Neural progenitor cell (in vitro differentiated cells): Measurements from ENCODE around the gene RUSF1. TPM values are rescaled to one million over a fixed set of nuclear protein-coding genes. Genes with fewer than 3 reads are reported as not detected.
A peak's percentile ranks its signal among the peaks of the same experiment; 100 is the strongest.

Experiments used
- DNase-seq: peaks from one replicate; pipeline ENCODE4 v3.0.0-alpha.2; 2016; ENCODE audit warnings: low spot score
- H2AFZ ChIP-seq: fragments of 200-600 bp; sonication (generic); replicated peaks from 2 replicates; pipeline ENCODE4 v1.6.1; 2016; ENCODE audit warnings: antibody characterized with exemption
- H3F3A ChIP-seq: fragments of 200-600 bp; sonication (generic); 2 replicates; pipeline ENCODE4 v1.6.1; 2016; ENCODE audit warnings: antibody characterized with exemption, low read depth
- H3K27ac ChIP-seq: fragments of 200-600 bp; sonication (generic); 2 replicates; pipeline ENCODE4 v1.5.1; 2016; ENCODE audit warnings: mild to moderate bottlenecking
- H3K27me3 ChIP-seq: fragments of 200-600 bp; sonication (generic); 2 replicates; pipeline ENCODE4 v1.6.1; 2016; ENCODE audit warnings: mild to moderate bottlenecking, moderate library complexity
- H3K36me3 ChIP-seq: fragments of 200-600 bp; sonication (generic); 2 replicates; pipeline ENCODE4 v1.5.1; 2016
- H3K4me1 ChIP-seq: fragments of 200-600 bp; sonication (generic); 2 replicates; pipeline ENCODE4 v1.6.1; 2016; ENCODE audit warnings: mixed run types
- H3K4me2 ChIP-seq: fragments of 200-600 bp; sonication (generic); 2 replicates; pipeline ENCODE4 v1.6.1; 2016
- H3K4me3 ChIP-seq: fragments of 200-600 bp; sonication (generic); 2 replicates; pipeline ENCODE4 v1.5.1; 2016
- H3K79me2 ChIP-seq: fragments of 200-600 bp; sonication (generic); 2 replicates; pipeline ENCODE4 v1.6.1; 2016; ENCODE audit warnings: low read depth
- H3K9ac ChIP-seq: fragments of 200-600 bp; sonication (generic); 2 replicates; pipeline ENCODE4 v1.6.1; 2016
- H3K9me3 ChIP-seq: fragments of 200-600 bp; sonication (generic); 2 replicates; pipeline ENCODE4 v1.5.1; 2016; ENCODE audit warnings: low read depth
- H4K20me1 ChIP-seq: fragments of 200-600 bp; sonication (generic); 2 replicates; pipeline ENCODE4 v1.6.1; 2016; ENCODE audit warnings: low read depth
- H3K27ac Mint-ChIP-seq: 3 replicates; pipeline ENCODE4 v1.8.0; 2021; ENCODE audit warnings: mixed read lengths
- H3K27me3 Mint-ChIP-seq: 2 replicates; pipeline ENCODE4 v1.8.0; 2022; ENCODE audit warnings: low read depth, mild to moderate bottlenecking, inconsistent platforms, moderate library complexity, mixed read lengths; ENCODE audit not compliant: insufficient read depth
- H3K36me3 Mint-ChIP-seq: 3 replicates; pipeline ENCODE4 v1.8.0; 2021; ENCODE audit warnings: mixed read lengths
- H3K4me1 Mint-ChIP-seq: 3 replicates; pipeline ENCODE4 v1.8.0; 2021; ENCODE audit warnings: mixed read lengths
- H3K4me3 Mint-ChIP-seq: 3 replicates; pipeline ENCODE4 v1.8.0; 2021; ENCODE audit warnings: mild to moderate bottlenecking, moderate library complexity, mixed read lengths
- H3K9me3 Mint-ChIP-seq: 3 replicates; pipeline ENCODE4 v1.8.0; 2020; ENCODE audit warnings: mixed read lengths
- EZH2 ChIP-seq: fragments of 200-600 bp; sonication (generic); IDR thresholded peaks from 2 replicates; pipeline ENCODE4 v1.6.1; 2017; ENCODE audit warnings: antibody characterized with exemption, mild to moderate bottlenecking, moderate library complexity
- EZH2phosphoT487 ChIP-seq: fragments of 200-600 bp; sonication (generic); IDR thresholded peaks from 2 replicates; pipeline ENCODE4 v1.6.1; 2017; ENCODE audit warnings: antibody characterized with exemption
- total RNA-seq: library from RNA; depleted of rRNA; stranded (reverse); fragments of >200 nt; gene quantifications from 2 replicates; pipeline ENCODE4 v1.2.3, GENCODE V29; 2015; ENCODE audit warnings: low replicate concordance
- TF ChIP-seq, protein P1 (sequence below): fragments of 200-600 bp; sonication (generic); IDR thresholded peaks from 2 replicates; pipeline ENCODE4 v1.5.1; 2017; ENCODE audit warnings: antibody characterized with exemption, mild to moderate bottlenecking

The RUSF1 gene
- total RNA-seq, 1 donor from 2014 or later = 11.5 TPM

DNA sequence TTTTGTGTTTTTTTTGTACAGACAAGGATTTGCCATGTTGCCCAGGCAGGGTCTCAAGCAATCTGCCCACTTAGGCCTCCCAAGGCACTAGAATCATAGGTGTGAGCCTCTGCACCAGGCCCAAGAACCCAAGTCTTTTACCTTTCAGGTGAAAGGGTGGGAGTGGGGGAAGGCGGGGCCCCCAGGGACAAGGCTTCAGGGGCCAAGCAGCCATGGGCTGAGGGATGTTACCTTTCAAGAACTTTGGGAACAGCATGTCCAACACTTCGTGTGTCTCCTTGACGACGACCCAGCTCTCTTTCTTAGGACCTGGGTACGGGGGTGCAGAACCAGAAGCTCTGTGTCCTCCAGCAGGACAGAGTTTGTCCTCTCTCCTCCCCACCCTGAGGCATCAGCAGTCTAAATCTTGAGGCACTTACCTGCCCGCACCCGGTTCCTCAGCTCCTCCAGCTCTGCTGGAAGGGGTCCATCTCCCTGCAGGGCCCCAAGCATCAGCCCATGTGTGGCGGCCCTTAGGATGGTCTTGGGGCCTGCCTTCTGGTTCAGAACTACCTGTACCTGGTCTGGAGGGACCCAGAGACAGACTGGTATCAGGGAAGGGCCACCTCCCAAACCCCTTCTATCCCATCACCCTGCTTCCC lies 16.3 kb downstream of the RUSF1 start:
- H3K9me3 Mint-ChIP-seq = peaks cover 3% of the 10 kb centered on the region
- Histone ChIP-seq H3K9me3 (no peaks in the 10 kb centered on the region), H3K4me2 (no peak overlapping the region), H4K20me1 (peaks cover 22% of the 10 kb centered on the region), H3K27ac (no peak overlapping the region), H2AFZ (no peak overlapping the region), H3K4me3 (no peak overlapping the region), H3F3A (no peaks in the 10 kb centered on the region), H3K27me3 (peaks cover 30% of the 10 kb centered on the region), H3K79me2 (no peaks in the 10 kb centered on the region), H3K9ac (no peak overlapping the region), H3K4me1 (peaks cover 5% of the 10 kb centered on the region), H3K36me3 (no peaks in the 10 kb centered on the region)
- TF ChIP-seq, protein P1, sequence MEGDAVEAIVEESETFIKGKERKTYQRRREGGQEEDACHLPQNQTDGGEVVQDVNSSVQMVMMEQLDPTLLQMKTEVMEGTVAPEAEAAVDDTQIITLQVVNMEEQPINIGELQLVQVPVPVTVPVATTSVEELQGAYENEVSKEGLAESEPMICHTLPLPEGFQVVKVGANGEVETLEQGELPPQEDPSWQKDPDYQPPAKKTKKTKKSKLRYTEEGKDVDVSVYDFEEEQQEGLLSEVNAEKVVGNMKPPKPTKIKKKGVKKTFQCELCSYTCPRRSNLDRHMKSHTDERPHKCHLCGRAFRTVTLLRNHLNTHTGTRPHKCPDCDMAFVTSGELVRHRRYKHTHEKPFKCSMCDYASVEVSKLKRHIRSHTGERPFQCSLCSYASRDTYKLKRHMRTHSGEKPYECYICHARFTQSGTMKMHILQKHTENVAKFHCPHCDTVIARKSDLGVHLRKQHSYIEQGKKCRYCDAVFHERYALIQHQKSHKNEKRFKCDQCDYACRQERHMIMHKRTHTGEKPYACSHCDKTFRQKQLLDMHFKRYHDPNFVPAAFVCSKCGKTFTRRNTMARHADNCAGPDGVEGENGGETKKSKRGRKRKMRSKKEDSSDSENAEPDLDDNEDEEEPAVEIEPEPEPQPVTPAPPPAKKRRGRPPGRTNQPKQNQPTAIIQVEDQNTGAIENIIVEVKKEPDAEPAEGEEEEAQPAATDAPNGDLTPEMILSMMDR = no peak
- TF ChIP-seq EZH2 = no peak
- TF ChIP-seq EZH2phosphoT487 = no peak
- no peaks in the 10 kb centered on the region for H3K4me1 Mint-ChIP-seq
- peaks cover 15% of the 10 kb centered on the region for H3K36me3 Mint-ChIP-seq
- no peak for DNase-seq
- no peak overlapping the region for H3K27ac Mint-ChIP-seq
- peaks cover 15% of the 10 kb centered on the region for H3K27me3 Mint-ChIP-seq
- H3K4me3 Mint-ChIP-seq = no peak overlapping the region

DNA sequence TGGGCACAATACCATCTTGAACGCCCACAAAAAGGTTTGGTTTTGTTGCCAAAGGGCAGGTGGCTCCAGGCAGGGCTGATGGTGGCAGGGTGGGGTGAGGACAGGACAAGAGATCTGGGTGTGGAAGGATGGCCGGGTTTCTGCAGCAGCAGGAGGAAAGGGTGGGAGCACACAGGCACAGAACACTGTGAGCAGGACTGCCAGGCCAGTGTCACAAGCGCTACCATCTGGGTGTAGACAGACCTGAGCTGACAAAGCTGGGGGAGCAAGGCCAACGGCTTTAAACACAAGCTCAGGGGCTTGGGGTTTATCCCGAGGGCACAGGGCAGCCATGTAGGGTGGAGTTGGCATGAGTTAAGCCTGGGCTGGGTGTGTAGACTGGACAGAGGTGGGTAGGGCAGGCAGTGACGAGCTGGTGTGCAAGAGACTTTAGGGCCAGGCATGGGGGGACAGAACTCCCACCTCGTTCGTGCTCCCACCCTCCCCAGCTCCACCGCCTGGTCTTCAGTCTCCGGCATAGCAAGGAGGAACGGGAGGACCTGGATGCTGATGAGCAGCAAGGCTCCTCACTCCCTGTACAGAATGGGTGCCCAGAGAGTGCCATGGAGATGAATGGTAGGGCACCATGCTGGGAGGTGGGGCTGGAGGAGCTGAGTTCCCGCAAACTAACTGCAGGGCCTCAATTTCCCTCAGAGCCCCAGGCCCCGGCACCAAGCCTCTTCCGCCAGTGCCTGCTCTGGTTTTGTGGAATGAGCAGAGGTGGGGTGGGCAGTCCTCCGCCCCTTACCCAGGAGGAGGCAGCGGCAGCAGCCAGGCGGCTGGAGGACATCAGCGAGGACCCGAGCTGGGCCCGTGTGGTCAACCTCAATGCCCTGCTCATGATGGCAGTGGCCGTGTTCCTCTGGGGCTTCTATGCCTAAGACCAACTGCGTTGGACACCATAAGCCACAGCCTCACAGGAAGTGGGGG lies 18.3 kb downstream of the RUSF1 start:
- Histone ChIP-seq H3K79me2 (no peaks in the 10 kb centered on the region), H3K27me3 (peaks cover 50% of the 10 kb centered on the region), H3K9ac (no peak overlapping the region), H2AFZ (no peak overlapping the region), H3K4me1 (peaks cover 5% of the 10 kb centered on the region), H4K20me1 (peaks cover 25% of the 10 kb centered on the region), H3K9me3 (no peaks in the 10 kb centered on the region), H3K4me2 (no peak overlapping the region), H3K4me3 (no peak overlapping the region), H3F3A (no peaks in the 10 kb centered on the region), H3K36me3 (no peaks in the 10 kb centered on the region), H3K27ac (no peak overlapping the region)
- no peak for DNase-seq
- peaks cover 3% of the 10 kb centered on the region for H3K9me3 Mint-ChIP-seq
- no peaks in the 10 kb centered on the region for H3K4me1 Mint-ChIP-seq
- H3K27ac Mint-ChIP-seq = no peak overlapping the region
- H3K36me3 Mint-ChIP-seq = peaks cover 15% of the 10 kb centered on the region
- H3K4me3 Mint-ChIP-seq = peak overlapping the region; percentile 64
- H3K27me3 Mint-ChIP-seq = peaks cover 33% of the 10 kb centered on the region
- TF ChIP-seq EZH2phosphoT487 (no peak), EZH2 (no peak)
- TF ChIP-seq, protein P1 = no peak

DNA sequence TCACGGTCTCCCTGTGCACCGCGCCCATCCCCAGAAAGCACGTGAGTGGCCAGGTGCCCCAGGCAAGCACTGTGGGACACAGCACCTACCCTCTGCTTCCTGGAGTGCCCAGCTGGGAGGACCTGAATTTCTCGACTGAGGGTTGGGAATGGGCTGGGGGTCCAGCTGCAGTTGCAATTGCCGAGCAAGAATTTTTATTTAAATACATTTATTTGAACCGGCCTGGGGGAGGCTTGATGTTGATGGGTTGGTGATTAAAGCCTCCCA lies 19.0 kb downstream of the RUSF1 start:
- Mint-ChIP-seq H3K27me3 (peaks cover 39% of the 10 kb centered on the region), H3K4me1 (no peaks in the 10 kb centered on the region), H3K9me3 (peaks cover 3% of the 10 kb centered on the region), H3K27ac (no peak overlapping the region), H3K4me3 (peak overlapping the region; percentile 41), H3K36me3 (peaks cover 15% of the 10 kb centered on the region)
- no peak overlapping the region for H3K4me2 ChIP-seq
- no peak overlapping the region for H3K9ac ChIP-seq
- no peaks in the 10 kb centered on the region for H3K9me3 ChIP-seq
- no peaks in the 10 kb centered on the region for H3K36me3 ChIP-seq
- H3K27ac ChIP-seq = no peak overlapping the region
- peaks cover 56% of the 10 kb centered on the region for H3K27me3 ChIP-seq
- no peak for DNase-seq
- peaks cover 25% of the 10 kb centered on the region for H4K20me1 ChIP-seq
- no peaks in the 10 kb centered on the region for H3F3A ChIP-seq
- TF ChIP-seq EZH2 (no peak), EZH2phosphoT487 (no peak)
- TF ChIP-seq, protein P1 = no peak
- H2AFZ ChIP-seq = no peak overlapping the region
- H3K4me1 ChIP-seq = peaks cover 5% of the 10 kb centered on the region
- H3K4me3 ChIP-seq = no peak overlapping the region
- no peaks in the 10 kb centered on the region for H3K79me2 ChIP-seq
